K562 (cell line): Measurements from ENCODE around the gene PI4KA. TPM values are rescaled to one million over a fixed set of nuclear protein-coding genes. Genes with fewer than 3 reads are reported as not detected.
A peak's percentile ranks its signal among the peaks of the same experiment; 100 is the strongest.

Experiments used
- ATAC-seq: fragments of 200-7000 bp; cut with Tn5 transposase; 3 replicates; pipeline ENCODE4 v1.9.1; 2020; ENCODE audit warnings: moderate library complexity
- BruUV-seq: library from RNA; stranded (reverse); fragments of 400-500 nt; replicated peaks from 2 replicates; lab custom pipeline; 2021; lab: Mats Ljungman, UMichigan
- CTCF ChIA-PET: fragments of 300-600 bp; formaldehyde crosslinking; extraction: SDS; loops from one replicate; lab custom pipeline; 2021; ENCODE audit warnings: low intra/inter-chr PET ratio; lab: Yijun Ruan, JAX
- POLR2A ChIA-PET: fragments of 300-600, 350-650 bp; sonication (Branson Sonifier 250); formaldehyde crosslinking; extraction: SDS; loops from one replicate; lab custom pipeline; 2021; ENCODE audit warnings: antibody characterized with exemption, inconsistent platforms; lab: Yijun Ruan, JAX
- DNase-seq, 4 experiments: peaks; one replicate each; pipeline versions ENCODE4 v3.0.0 to v3.0.0-alpha.2; 2011 to 2018; ENCODE audit warnings: low spot score in 3 of 4, mixed read lengths in 3 of 4; ENCODE audit errors: extremely low read depth in 1 of 4
- FAIRE-seq: peaks from 2 replicates; lab custom pipeline; 2011; peaks lifted over from hg19 to GRCh38; lab: Jason Lieb, UNC
- H2AFZ ChIP-seq: 2 replicates; pipeline ENCODE4 v1.6.0; 2011; ENCODE audit warnings: low read depth, low read length, control low read depth, inconsistent platforms
- H3K27ac ChIP-seq: fragments of 200-600 bp; 3 replicates; pipeline ENCODE4 v1.8.0; 2011; ENCODE audit warnings: low read depth, mild to moderate bottlenecking, control low read depth, inconsistent platforms, low read length, moderate library complexity, mixed read lengths; ENCODE audit errors: extremely low read depth
- H3K27me3 ChIP-seq, 2 experiments: fragments of 300-600 bp in 1 of 2; 2 replicates in 1 of 2; 3 replicates in 1 of 2; pipeline versions ENCODE4 v1.6.0 to v1.8.0; 2011; ENCODE audit warnings: inconsistent platforms in 2 of 2, low read length in 2 of 2, mild to moderate bottlenecking in 1 of 2, mixed read lengths in 1 of 2, moderate library complexity in 1 of 2; ENCODE audit not compliant: control insufficient read depth in 2 of 2, insufficient read depth in 2 of 2
- H3K36me3 ChIP-seq: fragments of 300-600 bp; 3 replicates; pipeline ENCODE4 v1.8.0; 2011; ENCODE audit warnings: mild to moderate bottlenecking, low read length, inconsistent platforms; ENCODE audit not compliant: control insufficient read depth, insufficient read depth
- H3K4me1 ChIP-seq, 2 experiments: fragments of 200-600 bp in 1 of 2; replicated peaks in 1 of 2; 2 replicates in 1 of 2; 3 replicates in 1 of 2; pipeline versions ENCODE4 v1.5.1 to v1.8.0; 2011; ENCODE audit warnings: inconsistent platforms in 2 of 2, low read length in 2 of 2, mild to moderate bottlenecking in 1 of 2, mixed read lengths in 1 of 2, moderate library complexity in 1 of 2; ENCODE audit not compliant: control insufficient read depth in 2 of 2, insufficient read depth in 2 of 2
- H3K4me2 ChIP-seq: 2 replicates; pipeline ENCODE4 v1.6.1; 2011; ENCODE audit warnings: low read length, control low read depth, inconsistent platforms, mixed read lengths; ENCODE audit not compliant: insufficient read depth
- H3K4me3 ChIP-seq: fragments of 200-600 bp; sonication (generic), shearing (Covaris generic); 2 replicates; pipeline ENCODE4 v1.5.1; 2016; ENCODE audit warnings: control low read depth, inconsistent platforms
- H3K79me2 ChIP-seq: fragments of 200-600 bp; 3 replicates; pipeline ENCODE4 v1.8.0; 2011; ENCODE audit warnings: low read length, inconsistent platforms; ENCODE audit not compliant: control insufficient read depth, insufficient read depth
- H3K9ac ChIP-seq, 2 experiments: 2 replicates each; pipeline versions ENCODE4 v1.6.0 to v1.6.1; 2011; ENCODE audit warnings: low read depth in 2 of 2, low read length in 2 of 2, control low read depth in 1 of 2, inconsistent platforms in 1 of 2, mild to moderate bottlenecking in 1 of 2, mixed read lengths in 1 of 2; ENCODE audit not compliant: insufficient read depth in 1 of 2
- H3K9me1 ChIP-seq: one replicate; pipeline ENCODE4 v1.6.0; 2011; ENCODE audit warnings: inconsistent platforms, mild to moderate bottlenecking, low read length, moderate library complexity; ENCODE audit not compliant: control insufficient read depth, insufficient read depth
- H3K9me3 ChIP-seq: replicated peaks from 2 replicates; pipeline ENCODE4 v1.5.1; 2011; ENCODE audit warnings: low read depth, low read length, inconsistent platforms; ENCODE audit not compliant: control insufficient read depth, insufficient read depth
- H4K20me1 ChIP-seq: replicated peaks from 2 replicates; pipeline ENCODE4 v1.6.1; 2011; ENCODE audit warnings: low read length, inconsistent platforms, mixed read lengths; ENCODE audit not compliant: control insufficient read depth, insufficient read depth
- CHCHD3 ChIP-seq: fragments of 250-450 bp; sonication (Bioruptor Pico); IDR thresholded peaks from 2 replicates; pipeline ENCODE4 v2.1.2; 2022; ENCODE audit warnings: mild to moderate bottlenecking
- ESRRA ChIP-seq: fragments of 450-650 bp; IDR thresholded peaks from 2 replicates; pipeline ENCODE4 v1.6.1; 2014; ENCODE audit warnings: low read depth, mild to moderate bottlenecking, moderate library complexity, borderline replicate concordance
- FOXA3 ChIP-seq, 2 experiments: fragments of 450-650 bp in 1 of 2; sonication (generic) in 1 of 2; formaldehyde crosslinking; IDR thresholded peaks in 1 of 2; conservative IDR thresholded peaks in 1 of 2; 2 replicates each; pipeline versions ENCODE4 v1.4.0 to v1.8.0; 2020 to 2022; ENCODE audit warnings: mild to moderate bottlenecking in 2 of 2, missing genetic modification reagents in 1 of 2
- HNRNPH1 ChIP-seq: fragments of 200-400 bp; formaldehyde crosslinking; optimal IDR thresholded peaks from 2 replicates; pipeline ENCODE3; 2017; ENCODE audit warnings: low read depth, mild to moderate bottlenecking, low read length, moderate library complexity
- MAFG ChIP-seq: fragments of 450-650 bp; conservative IDR thresholded peaks from 2 replicates; pipeline ENCODE4 v1.6.1; 2016; ENCODE audit warnings: missing genetic modification characterization, missing compliant biosample characterization
- MCM7 ChIP-seq, 2 experiments: fragments of 450-650 bp; IDR thresholded peaks; 2 replicates each; pipeline ENCODE4 v1.6.1; 2016 to 2018
- NR2C1 ChIP-seq, 2 experiments: fragments of 450-650 bp; IDR thresholded peaks; 2 replicates each; pipeline ENCODE4 v1.6.1; 2017; ENCODE audit warnings: mild to moderate bottlenecking in 2 of 2, antibody characterized with exemption in 1 of 2, inconsistent platforms in 1 of 2, missing compliant biosample characterization in 1 of 2, missing genetic modification characterization in 1 of 2
- PHB2 ChIP-seq: fragments of 450-650 bp; IDR thresholded peaks from 2 replicates; pipeline ENCODE4 v1.6.1; 2017; ENCODE audit warnings: low read depth
- RBM15 ChIP-seq: fragments of 200-400 bp; formaldehyde crosslinking; IDR thresholded peaks from 2 replicates; pipeline ENCODE4 v1.6.1; 2018; ENCODE audit warnings: mild to moderate bottlenecking, low read length, moderate library complexity; ENCODE audit not compliant: insufficient read depth
- STAG1 ChIP-seq: sonication (generic); formaldehyde crosslinking; IDR thresholded peaks from 2 replicates; pipeline ENCODE4 v1.5.0; 2020; ENCODE audit warnings: missing genetic modification reagents, borderline replicate concordance
- TAF15 ChIP-seq: fragments of 200-400 bp; formaldehyde crosslinking; IDR thresholded peaks from 2 replicates; pipeline ENCODE4 v1.6.1; 2017; ENCODE audit warnings: mild to moderate bottlenecking, low read depth, low read length, moderate library complexity
- TEAD2 ChIP-seq: fragments of 450-650 bp; IDR thresholded peaks from 2 replicates; pipeline ENCODE4 v1.6.1; 2016; ENCODE audit warnings: missing genetic modification characterization, control low read depth, missing compliant biosample characterization
- ZC3H4 ChIP-seq: sonication (generic); formaldehyde crosslinking; IDR thresholded peaks from 2 replicates; pipeline ENCODE4 v1.9.0; 2021; ENCODE audit warnings: missing genetic modification reagents, borderline replicate concordance
- ZNF134 ChIP-seq: fragments of 250-450 bp; sonication (Bioruptor Pico); conservative IDR thresholded peaks from 2 replicates; pipeline ENCODE4 v1.4.0; 2020
- ZNF239 ChIP-seq: fragments of 250-450 bp; sonication (Bioruptor Pico); IDR thresholded peaks from 2 replicates; pipeline ENCODE4 v1.4.0; 2020; ENCODE audit warnings: mild to moderate bottlenecking
- ZNF311 ChIP-seq: fragments of 250-450 bp; sonication (Bioruptor Pico); IDR thresholded peaks from 2 replicates; pipeline ENCODE4 v1.4.0; 2020; ENCODE audit warnings: mild to moderate bottlenecking, moderate library complexity
- ZNF316 ChIP-seq: fragments of 450-650 bp; IDR thresholded peaks from 2 replicates; pipeline ENCODE4 v1.6.1; 2016
- ZNF785 ChIP-seq: fragments of 250-450 bp; sonication (Bioruptor Pico); IDR thresholded peaks from 2 replicates; pipeline ENCODE4 v1.4.0; 2020; ENCODE audit warnings: mild to moderate bottlenecking
- WGBS: fragments of 100-300 bp; shearing (Covaris generic); methylation state at CpG from one replicate; pipeline ENCODE4 v1.1.6; 2016; ENCODE audit warnings: low coverage, mixed read lengths; ENCODE audit not compliant: insufficient coverage; ENCODE audit errors: missing lambda C conversion rate; 5-methylcytosine and 5-hydroxymethylcytosine counted together
- in situ Hi-C: fragments of 300-500 bp; cut with MboI; formaldehyde crosslinking; loops from 4 replicates; pipeline ENCODE4 v1.15.0; 2018; ENCODE audit warnings: inconsistent platforms, mixed read lengths
- intact Hi-C: fragments of 100-400 bp; cut with micrococcal nuclease; formaldehyde crosslinking; loops from 2 replicates; pipeline ENCODE4 v1.14.2; 2022
- polyA plus RNA-seq, 8 experiments: library from polyadenylated mRNA; depleted of rRNA in 4 of 8; stranded (reverse) in 5 of 8; unstranded in 3 of 8; fragments of >200 nt; fragmentation: Nextera tagmentation in 2 of 8; fragmentation: Illumina TruSeq in 1 of 8; extraction: Ambion mirVana in 2 of 8; extraction: Trizol in 1 of 8; gene quantifications; 2 replicates each; pipeline versions ENCODE4 v1.2.1 to v1.2.3, GENCODE V29; 2011 to 2014; ENCODE audit warnings: inconsistent platforms in 1 of 8, missing spikeins in 1 of 8
- total RNA-seq, 7 experiments: library from RNA; depleted of rRNA in 6 of 7; stranded (reverse); fragments of >200 nt in 6 of 7; fragmentation: Illumina TruSeq in 2 of 7; extraction: Trizol in 2 of 7; gene quantifications; 2 replicates each; pipeline versions ENCODE4 v1.2.1 to v1.2.3, GENCODE V29; 2011 to 2021; ENCODE audit warnings: low replicate concordance in 1 of 7
- TF ChIP-seq, protein P1 (sequence below): fragments of 250-450 bp; sonication (Bioruptor Pico); IDR thresholded peaks from 2 replicates; pipeline ENCODE4 v1.8.0; 2022; ENCODE audit warnings: moderate library complexity, mild to moderate bottlenecking, inconsistent platforms
- TF ChIP-seq, protein P2 (sequence below): fragments of 250-450 bp; sonication (Bioruptor Pico); IDR thresholded peaks from 2 replicates; pipeline ENCODE4 v1.5.0; 2022; ENCODE audit warnings: mild to moderate bottlenecking

Gene PI4KA
- total and polyA plus RNA-seq, 9 of the 15 experiments (the other 6 are each of a cell fraction or from before 2014, with no cell fraction given) = 7.3 to 187 (median 84.7) TPM

DNA sequence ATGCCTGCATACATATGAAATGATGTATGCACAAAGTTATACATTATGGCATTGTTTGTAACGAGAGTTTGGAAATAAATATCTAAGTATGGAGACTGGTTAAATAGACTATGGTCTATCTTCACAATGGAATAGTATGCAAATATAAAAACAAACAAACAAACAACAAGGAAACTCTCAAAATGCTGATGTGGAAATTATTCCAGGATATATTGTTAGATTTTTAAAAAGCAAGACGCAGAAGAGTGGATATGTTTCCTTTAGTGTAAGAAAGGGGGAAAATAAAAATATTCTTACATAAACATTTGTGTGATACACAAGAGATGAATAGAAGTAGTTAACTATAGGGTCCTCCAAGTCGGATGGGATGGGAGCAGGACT lies 47.8 kb upstream of the PI4KA start:
- no peak for ATAC-seq
- intact Hi-C loops (no loop called here), in situ Hi-C loops (no loop called here)
- ChIA-PET CTCF (interaction anchor here (0.5 kb wide), 1 partner anchor 383 kb away, joined by 3 read pairs; no protein-coding TSS in a partner anchor), POLR2A (interaction anchor here (0.6 to 54.6 kb wide), 5 partner anchors 10 to 177 kb away, joined by 3 to 1556 read pairs (median 30); partner anchors contain the start of genes AIFM3, CRKL and LZTR1)
- peaks cover 15 to 27% of the 10 kb centered on the region in 2 experiments for H3K27me3 ChIP-seq
- H3K9me3 ChIP-seq = no peaks in the 10 kb centered on the region
- H3K9me1 ChIP-seq = no peaks in the 10 kb centered on the region
- WGBS = 2% methylated on average over 3 of the region's 3 CpGs
- no TSS peak for BruUV-seq
- no peak for FAIRE-seq
- no peak overlapping the region for H2AFZ ChIP-seq
- no peak overlapping the region for H3K9ac ChIP-seq
- H3K27ac ChIP-seq = no peak overlapping the region
- H3K4me3 ChIP-seq = no peak overlapping the region
- H3K4me1 ChIP-seq = no peaks in the 10 kb centered on the region
- no peaks in the 10 kb centered on the region for H4K20me1 ChIP-seq
- H3K36me3 ChIP-seq = no peaks in the 10 kb centered on the region
- H3K4me2 ChIP-seq = no peak overlapping the region
- no peaks in the 10 kb centered on the region for H3K79me2 ChIP-seq
- DNase-seq = no peak
- TF ChIP-seq HNRNPH1 (no peak), MAFG (peak; percentile 76), ZNF239 (CRISPR knock-in tag) (no peak), CHCHD3 (CRISPR knock-in tag) (no peak), ZNF785 (CRISPR knock-in tag) (no peak), FOXA3 (CRISPR knock-in tag; conservative IDR thresholded peaks at IDR 0.05 in 1 of 2, IDR thresholded peaks at IDR 0.05 in 1 of 2) (peak in 1 of 2 experiments; percentile 36; a peak in 2 of 4 replicates), STAG1 (CRISPR knock-in tag) (no peak), ZNF311 (CRISPR knock-in tag) (0 out of 2 replicates have a peak, but pooled peaks have one; percentile 30), ZNF316 (peak; percentile 94), TAF15 (no peak), MCM7 (IDR thresholded peaks at IDR 0.05) (no peak), ZC3H4 (CRISPR knock-in tag) (no peak), RBM15 (no peak), PHB2 (no peak), TEAD2 (tag) (no peak), ZNF134 (CRISPR knock-in tag) (0 out of 2 replicates have a peak, but pooled peaks have one; percentile 24), ESRRA (no peak), NR2C1 (IDR thresholded peaks at IDR 0.05) (no peak), NR2C1 (tag; IDR thresholded peaks at IDR 0.05) (no peak)
- TF ChIP-seq, protein P1, sequence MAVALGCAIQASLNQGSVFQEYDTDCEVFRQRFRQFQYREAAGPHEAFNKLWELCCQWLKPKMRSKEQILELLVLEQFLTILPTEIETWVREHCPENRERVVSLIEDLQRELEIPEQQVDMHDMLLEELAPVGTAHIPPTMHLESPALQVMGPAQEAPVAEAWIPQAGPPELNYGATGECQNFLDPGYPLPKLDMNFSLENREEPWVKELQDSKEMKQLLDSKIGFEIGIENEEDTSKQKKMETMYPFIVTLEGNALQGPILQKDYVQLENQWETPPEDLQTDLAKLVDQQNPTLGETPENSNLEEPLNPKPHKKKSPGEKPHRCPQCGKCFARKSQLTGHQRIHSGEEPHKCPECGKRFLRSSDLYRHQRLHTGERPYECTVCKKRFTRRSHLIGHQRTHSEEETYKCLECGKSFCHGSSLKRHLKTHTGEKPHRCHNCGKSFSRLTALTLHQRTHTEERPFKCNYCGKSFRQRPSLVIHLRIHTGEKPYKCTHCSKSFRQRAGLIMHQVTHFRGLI = 0 out of 2 replicates have a peak, but pooled peaks have one; percentile 8
- TF ChIP-seq, protein P2, sequence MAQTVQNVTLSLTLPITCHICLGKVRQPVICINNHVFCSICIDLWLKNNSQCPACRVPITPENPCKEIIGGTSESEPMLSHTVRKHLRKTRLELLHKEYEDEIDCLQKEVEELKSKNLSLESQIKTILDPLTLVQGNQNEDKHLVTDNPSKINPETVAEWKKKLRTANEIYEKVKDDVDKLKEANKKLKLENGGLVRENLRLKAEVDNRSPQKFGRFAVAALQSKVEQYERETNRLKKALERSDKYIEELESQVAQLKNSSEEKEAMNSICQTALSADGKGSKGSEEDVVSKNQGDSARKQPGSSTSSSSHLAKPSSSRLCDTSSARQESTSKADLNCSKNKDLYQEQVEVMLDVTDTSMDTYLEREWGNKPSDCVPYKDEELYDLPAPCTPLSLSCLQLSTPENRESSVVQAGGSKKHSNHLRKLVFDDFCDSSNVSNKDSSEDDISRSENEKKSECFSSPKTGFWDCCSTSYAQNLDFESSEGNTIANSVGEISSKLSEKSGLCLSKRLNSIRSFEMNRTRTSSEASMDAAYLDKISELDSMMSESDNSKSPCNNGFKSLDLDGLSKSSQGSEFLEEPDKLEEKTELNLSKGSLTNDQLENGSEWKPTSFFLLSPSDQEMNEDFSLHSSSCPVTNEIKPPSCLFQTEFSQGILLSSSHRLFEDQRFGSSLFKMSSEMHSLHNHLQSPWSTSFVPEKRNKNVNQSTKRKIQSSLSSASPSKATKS = no peak
